HCT116 (cell line): ENCODE results near the gene KCNK4. TPM values are rescaled to one million over a fixed set of nuclear protein-coding genes. Genes with fewer than 3 reads are reported as not detected.

Experiments
- ATAC-seq: fragments of 200-7000 bp; cut with Tn5 transposase; 2 replicates; pipeline ENCODE4 v1.9.1; 2020; ENCODE audit warnings: mild to moderate bottlenecking, moderate library complexity
- BruUV-seq: library from RNA; stranded (reverse); fragments of 400-500 nt; replicated peaks from 2 replicates; lab custom pipeline; 2021; lab: Mats Ljungman, UMichigan
- CTCF ChIA-PET: fragments of 300-600 bp; sonication (Branson Sonifier 250); formaldehyde crosslinking; loops from one replicate; lab custom pipeline; 2021; ENCODE audit warnings: antibody characterized with exemption; lab: Charles Lee
- POLR2A ChIA-PET: fragments of 300-600, 350-600 bp; sonication (Branson Sonifier 250); formaldehyde crosslinking; loops from one replicate; lab custom pipeline; 2021; ENCODE audit warnings: antibody characterized with exemption; lab: Charles Lee
- RAD21 ChIA-PET, 2 experiments: fragments of 300-600 bp; sonication (Branson Sonifier 250); formaldehyde crosslinking; loops; one replicate each; lab custom pipeline; 2023; ENCODE audit warnings: low total read pairs in 2 of 2; ENCODE audit not compliant: uncharacterized antibody in 2 of 2, unreplicated experiment in 2 of 2, low non-redundant PET in 1 of 2; lab: Charles Lee
- DNase-seq: peaks from one replicate; pipeline ENCODE4 v3.0.0-alpha.2; 2010; ENCODE audit warnings: low read depth, low spot score
- H2AFZ ChIP-seq: fragments of 200-600 bp; shearing (Covaris generic), sonication (generic); 2 replicates; pipeline ENCODE4 v1.6.1; 2017; ENCODE audit warnings: low read depth, mixed run types, mixed read lengths, antibody characterized with exemption, low read length; ENCODE audit not compliant: poor library complexity, severe bottlenecking
- H3K27ac ChIP-seq: 2 replicates; pipeline ENCODE4 v1.5.1; 2012; ENCODE audit warnings: low read depth, low read length
- H3K27me3 ChIP-seq: fragments of 200-600 bp; sonication (generic); 2 replicates; pipeline ENCODE4 v1.6.1; 2016; ENCODE audit warnings: mixed run types, low read length, mixed read lengths; ENCODE audit not compliant: insufficient read depth
- H3K36me3 ChIP-seq, 2 experiments: fragments of 200-500 bp in 1 of 2; fragments of 200-600 bp in 1 of 2; sonication (Bioruptor generic) in 1 of 2; sonication (generic) in 1 of 2; 2 replicates each; pipeline versions ENCODE4 v1.5.1 to v1.6.1; 2014 to 2016; ENCODE audit warnings: low read length in 2 of 2, inconsistent platforms in 1 of 2, mixed read lengths in 1 of 2, mixed run types in 1 of 2; ENCODE audit not compliant: insufficient read depth in 2 of 2, control insufficient read depth in 1 of 2
- H3K4me1 ChIP-seq, 2 experiments: fragments of 200-600 bp in 1 of 2; sonication (generic) in 1 of 2; 2 replicates each; pipeline versions ENCODE4 v1.5.1 to v1.6.1; 2012 to 2017; ENCODE audit warnings: low read length in 2 of 2, inconsistent platforms in 1 of 2, mild to moderate bottlenecking in 1 of 2, mixed read lengths in 1 of 2, mixed run types in 1 of 2, moderate library complexity in 1 of 2; ENCODE audit not compliant: insufficient read depth in 2 of 2, control insufficient read depth in 1 of 2
- H3K4me2 ChIP-seq: fragments of 200-600 bp; sonication (generic); 2 replicates; pipeline ENCODE4 v1.6.1; 2017; ENCODE audit warnings: mixed run types, low read length, mixed read lengths
- H3K4me3 ChIP-seq, 2 experiments: fragments of 200-600 bp in 1 of 2; sonication (generic) in 1 of 2; replicated peaks in 1 of 2; 2 replicates each; pipeline ENCODE4 v1.5.1; 2011 to 2016; ENCODE audit warnings: low read length in 2 of 2, control low read depth in 1 of 2, low read depth in 1 of 2, mild to moderate bottlenecking in 1 of 2, mixed read lengths in 1 of 2, mixed run types in 1 of 2
- H3K79me2 ChIP-seq: fragments of 200-600 bp; sonication (generic); 2 replicates; pipeline ENCODE4 v1.6.1; 2017; ENCODE audit warnings: mild to moderate bottlenecking, mixed run types, low read length, moderate library complexity, mixed read lengths; ENCODE audit not compliant: insufficient read depth
- H3K9ac ChIP-seq: fragments of 200-600 bp; sonication (generic); 2 replicates; pipeline ENCODE4 v1.6.1; 2016; ENCODE audit warnings: low read length, mixed read lengths
- H3K9me2 ChIP-seq: fragments of 200-600 bp; sonication (generic), shearing (Covaris generic); 2 replicates; pipeline ENCODE4 v1.6.1; 2017; ENCODE audit warnings: mixed run types, mild to moderate bottlenecking, moderate library complexity; ENCODE audit not compliant: insufficient read depth
- H3K9me3 ChIP-seq, 2 experiments: fragments of 200-500 bp in 1 of 2; fragments of 200-600 bp in 1 of 2; sonication (Bioruptor generic) in 1 of 2; sonication (generic) in 1 of 2; 2 replicates each; pipeline ENCODE4 v1.6.1; 2014 to 2017; ENCODE audit warnings: low read length in 2 of 2, mixed read lengths in 2 of 2, inconsistent platforms in 1 of 2, low read depth in 1 of 2, mild to moderate bottlenecking in 1 of 2, mixed run types in 1 of 2, moderate library complexity in 1 of 2; ENCODE audit not compliant: control insufficient read depth in 1 of 2, insufficient read depth in 1 of 2
- H4K20me1 ChIP-seq: fragments of 200-600 bp; sonication (generic), shearing (Covaris generic); 2 replicates; pipeline ENCODE4 v1.6.1; 2017; ENCODE audit warnings: mixed run types, mild to moderate bottlenecking, moderate library complexity; ENCODE audit not compliant: insufficient read depth
- EZH2 ChIP-seq: fragments of 200-600 bp; sonication (generic); IDR thresholded peaks from 2 replicates; pipeline ENCODE4 v1.6.1; 2017; ENCODE audit warnings: antibody characterized with exemption, mixed run types
- JUND ChIP-seq: IDR thresholded peaks from 2 replicates; pipeline ENCODE4 v1.6.1; 2012
- POLR2AphosphoS5 ChIP-seq: IDR thresholded peaks from 2 replicates; pipeline ENCODE4 v1.6.1; 2011; ENCODE audit warnings: mild to moderate bottlenecking, low read depth, low read length, moderate library complexity
- RAD21 ChIP-seq: IDR thresholded peaks from 2 replicates; pipeline ENCODE4 v1.6.1; 2012; ENCODE audit warnings: low read depth, mild to moderate bottlenecking
- ZNF274 ChIP-seq: fragments of 200-500 bp; sonication (Bioruptor generic); IDR thresholded peaks from 2 replicates; pipeline ENCODE4 v1.6.1; 2014; ENCODE audit warnings: mild to moderate bottlenecking, low read depth, low read length, inconsistent platforms
- intact Hi-C: fragments of 100-400 bp; cut with micrococcal nuclease; formaldehyde crosslinking; loops from 2 replicates; pipeline ENCODE4 v1.10.0; 2022
- total RNA-seq: library from RNA; stranded (reverse); gene quantifications from one replicate; pipeline ENCODE4 v1.2.1, GENCODE V29; 2021; ENCODE audit not compliant: unreplicated experiment
- TF ChIP-seq, protein P1 (sequence below): IDR thresholded peaks from 2 replicates; pipeline ENCODE4 v1.6.1; 2012
- TF ChIP-seq, protein P2 (sequence below), 3 experiments: fragments of 200-600 bp in 1 of 3; sonication (generic) in 1 of 3; IDR thresholded peaks in 2 of 3; conservative IDR thresholded peaks in 1 of 3; 2 replicates each; pipeline ENCODE4 v1.5.1; 2012 to 2017; ENCODE audit warnings: low read depth in 2 of 3, low read length in 2 of 3, antibody characterized with exemption in 1 of 3, borderline replicate concordance in 1 of 3, control low read depth in 1 of 3, mild to moderate bottlenecking in 1 of 3, mixed read lengths in 1 of 3, mixed run types in 1 of 3, moderate library complexity in 1 of 3; ENCODE audit not compliant: insufficient read depth in 1 of 3
- TF ChIP-seq, protein P3 (sequence below): IDR thresholded peaks from 2 replicates; pipeline ENCODE4 v1.6.1; 2011; ENCODE audit warnings: mild to moderate bottlenecking, low read length, moderate library complexity; ENCODE audit not compliant: insufficient replicate concordance; ENCODE audit errors: extremely low read depth

Gene KCNK4
- total RNA-seq, 1 experiment from 2014 or later: not detected

DNA sequence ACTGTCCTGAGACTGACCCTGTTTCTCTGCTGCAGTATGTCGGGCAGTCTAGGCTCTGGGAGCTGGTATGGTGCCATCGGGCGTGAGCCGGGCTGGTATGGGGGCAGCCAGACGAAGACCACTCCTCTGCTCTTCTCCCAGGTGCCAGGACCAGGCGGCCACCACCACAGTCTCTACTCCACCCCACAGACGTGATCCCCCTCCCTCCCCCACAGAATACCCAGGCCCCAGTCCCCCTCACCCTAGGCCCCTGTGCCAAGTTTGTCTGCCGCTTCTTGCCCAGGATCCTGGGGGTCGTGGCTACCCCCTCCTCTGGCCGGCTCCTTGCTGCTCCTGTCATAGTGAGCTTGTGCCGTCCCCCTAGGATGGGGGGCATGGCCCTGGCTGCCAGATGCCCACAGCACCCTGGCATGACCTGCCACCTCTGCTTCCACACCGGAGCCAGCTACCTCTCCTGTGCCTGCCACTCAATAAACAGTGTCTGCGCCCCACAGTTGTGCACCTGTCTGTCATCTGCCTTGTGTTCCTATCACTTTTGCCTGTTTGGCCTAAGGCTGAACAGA is 2.0 kb upstream of the KCNK4 start:
- Histone ChIP-seq H3K27ac (no peak overlapping the region), H3K4me3 (no peak overlapping the region), H3K4me1 (peaks cover 8 to 18% of the 10 kb centered on the region in 2 experiments), H3K4me2 (no peak overlapping the region)
- ChIA-PET POLR2A (no interaction called here), RAD21 (interaction anchor here in 1 of 2 experiments (0.6 kb wide), 1 partner anchor 37 kb away, joined by 4 read pairs; no protein-coding TSS in a partner anchor)
- intact Hi-C loops: no loop called here
- BruUV-seq: no TSS peak
- ATAC-seq: no peak
- TF ChIP-seq JUND (no peak), RAD21 (no peak), EZH2 (no peak), ZNF274 (no peak), POLR2AphosphoS5 (no peak)
- TF ChIP-seq, protein P1, sequence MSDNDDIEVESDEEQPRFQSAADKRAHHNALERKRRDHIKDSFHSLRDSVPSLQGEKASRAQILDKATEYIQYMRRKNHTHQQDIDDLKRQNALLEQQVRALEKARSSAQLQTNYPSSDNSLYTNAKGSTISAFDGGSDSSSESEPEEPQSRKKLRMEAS: no peak
- TF ChIP-seq, protein P2, sequence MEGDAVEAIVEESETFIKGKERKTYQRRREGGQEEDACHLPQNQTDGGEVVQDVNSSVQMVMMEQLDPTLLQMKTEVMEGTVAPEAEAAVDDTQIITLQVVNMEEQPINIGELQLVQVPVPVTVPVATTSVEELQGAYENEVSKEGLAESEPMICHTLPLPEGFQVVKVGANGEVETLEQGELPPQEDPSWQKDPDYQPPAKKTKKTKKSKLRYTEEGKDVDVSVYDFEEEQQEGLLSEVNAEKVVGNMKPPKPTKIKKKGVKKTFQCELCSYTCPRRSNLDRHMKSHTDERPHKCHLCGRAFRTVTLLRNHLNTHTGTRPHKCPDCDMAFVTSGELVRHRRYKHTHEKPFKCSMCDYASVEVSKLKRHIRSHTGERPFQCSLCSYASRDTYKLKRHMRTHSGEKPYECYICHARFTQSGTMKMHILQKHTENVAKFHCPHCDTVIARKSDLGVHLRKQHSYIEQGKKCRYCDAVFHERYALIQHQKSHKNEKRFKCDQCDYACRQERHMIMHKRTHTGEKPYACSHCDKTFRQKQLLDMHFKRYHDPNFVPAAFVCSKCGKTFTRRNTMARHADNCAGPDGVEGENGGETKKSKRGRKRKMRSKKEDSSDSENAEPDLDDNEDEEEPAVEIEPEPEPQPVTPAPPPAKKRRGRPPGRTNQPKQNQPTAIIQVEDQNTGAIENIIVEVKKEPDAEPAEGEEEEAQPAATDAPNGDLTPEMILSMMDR (IDR thresholded peaks at IDR 0.05 in 2 of 3, conservative IDR thresholded peaks at IDR 0.05 in 1 of 3; ENCODE audit: borderline replicate concordance in 1 of 3, insufficient read depth in 1 of 3, low read depth in 2 of 3, low read length in 2 of 3): no peak
- TF ChIP-seq, protein P3, sequence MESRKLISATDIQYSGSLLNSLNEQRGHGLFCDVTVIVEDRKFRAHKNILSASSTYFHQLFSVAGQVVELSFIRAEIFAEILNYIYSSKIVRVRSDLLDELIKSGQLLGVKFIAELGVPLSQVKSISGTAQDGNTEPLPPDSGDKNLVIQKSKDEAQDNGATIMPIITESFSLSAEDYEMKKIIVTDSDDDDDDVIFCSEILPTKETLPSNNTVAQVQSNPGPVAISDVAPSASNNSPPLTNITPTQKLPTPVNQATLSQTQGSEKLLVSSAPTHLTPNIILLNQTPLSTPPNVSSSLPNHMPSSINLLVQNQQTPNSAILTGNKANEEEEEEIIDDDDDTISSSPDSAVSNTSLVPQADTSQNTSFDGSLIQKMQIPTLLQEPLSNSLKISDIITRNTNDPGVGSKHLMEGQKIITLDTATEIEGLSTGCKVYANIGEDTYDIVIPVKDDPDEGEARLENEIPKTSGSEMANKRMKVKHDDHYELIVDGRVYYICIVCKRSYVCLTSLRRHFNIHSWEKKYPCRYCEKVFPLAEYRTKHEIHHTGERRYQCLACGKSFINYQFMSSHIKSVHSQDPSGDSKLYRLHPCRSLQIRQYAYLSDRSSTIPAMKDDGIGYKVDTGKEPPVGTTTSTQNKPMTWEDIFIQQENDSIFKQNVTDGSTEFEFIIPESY: no peak
- TF ChIP-seq, all 23 proteins: peak for 0
- Histone ChIP-seq H3K79me2 (no peaks in the 10 kb centered on the region), H3K27me3 (no peaks in the 10 kb centered on the region), H3K36me3 (no peaks in the 10 kb centered on the region), H3K9me3 (no peaks in the 10 kb centered on the region), H3K9me2 (no peaks in the 10 kb centered on the region), H2AFZ (no peak overlapping the region), H4K20me1 (no peaks in the 10 kb centered on the region), H3K9ac (no peak overlapping the region)
- CTCF ChIA-PET: interaction anchor here (0.6 to 1.3 kb wide), 4 partner anchors 12 to 28 kb away, joined by 3 to 6 read pairs (median 4); partner anchors contain the start of gene TRMT112
- DNase-seq: no peak
